ENCODE results near the gene SMTN. TPM values are rescaled to one million over a fixed set of nuclear protein-coding genes. Genes with fewer than 3 reads are reported as not detected.

Gene SMTN
- total and polyA plus RNA-seq, 9 of the 15 experiments (the other 6 are each of a cell fraction or from before 2014, with no cell fraction given): 2.5 to 41.1 (median 16.1) TPM

DNA sequence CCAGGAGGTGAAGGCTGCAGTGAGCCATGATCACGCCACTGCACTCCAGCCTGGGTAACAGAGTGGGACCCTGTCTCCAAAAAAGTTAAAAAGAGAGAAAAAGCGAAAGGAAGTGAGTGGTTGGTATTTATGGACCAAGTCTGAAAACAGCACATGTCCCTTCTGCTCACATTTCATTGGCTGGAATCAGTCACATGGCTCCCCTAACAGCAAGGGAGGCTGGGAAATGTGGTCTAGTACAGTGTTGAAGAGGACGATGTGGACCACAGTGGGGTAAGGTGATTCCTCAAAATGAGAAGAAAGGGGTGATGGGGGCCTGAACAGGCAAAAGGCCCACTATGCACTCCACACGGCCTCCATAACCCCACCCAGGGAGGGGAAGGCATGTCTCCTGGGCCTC is 32.5 kb upstream of the SMTN start (continued):
- TF ChIP-seq, protein P1, sequence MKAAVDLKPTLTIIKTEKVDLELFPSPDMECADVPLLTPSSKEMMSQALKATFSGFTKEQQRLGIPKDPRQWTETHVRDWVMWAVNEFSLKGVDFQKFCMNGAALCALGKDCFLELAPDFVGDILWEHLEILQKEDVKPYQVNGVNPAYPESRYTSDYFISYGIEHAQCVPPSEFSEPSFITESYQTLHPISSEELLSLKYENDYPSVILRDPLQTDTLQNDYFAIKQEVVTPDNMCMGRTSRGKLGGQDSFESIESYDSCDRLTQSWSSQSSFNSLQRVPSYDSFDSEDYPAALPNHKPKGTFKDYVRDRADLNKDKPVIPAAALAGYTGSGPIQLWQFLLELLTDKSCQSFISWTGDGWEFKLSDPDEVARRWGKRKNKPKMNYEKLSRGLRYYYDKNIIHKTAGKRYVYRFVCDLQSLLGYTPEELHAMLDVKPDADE (conservative IDR thresholded peaks at IDR 0.05; ENCODE audit: control insufficient read depth, low read depth, low read length): no peak
- TF ChIP-seq TSC22D4 (tag; IDR thresholded peaks at IDR 0.05) (no peak), ZC3H4 (CRISPR knock-in tag; IDR thresholded peaks at IDR 0.05; ENCODE audit: borderline replicate concordance) (no peak), ZNF165 (CRISPR knock-in tag; IDR thresholded peaks at IDR 0.05; ENCODE audit: borderline replicate concordance) (no peak), ETS2 (tag; IDR thresholded peaks at IDR 0.05; ENCODE audit: borderline replicate concordance, poor library complexity, severe bottlenecking) (no peak), ZNF224 (CRISPR knock-in tag; IDR thresholded peaks at IDR 0.05) (no peak), YY1 (IDR thresholded peaks at IDR 0.05; ENCODE audit: borderline replicate concordance in 1 of 3, control insufficient read depth in 1 of 3, extremely low read depth in 1 of 3, insufficient read depth in 3 of 3, insufficient read length in 1 of 3, insufficient replicate concordance in 2 of 3, low read depth in 1 of 3, low read length in 2 of 3) (no peak), CC2D1A (IDR thresholded peaks at IDR 0.05) (no peak), MEF2D (tag; conservative IDR thresholded peaks at IDR 0.05; ENCODE audit: low read depth) (no peak)
- TF ChIP-seq, protein P2, sequence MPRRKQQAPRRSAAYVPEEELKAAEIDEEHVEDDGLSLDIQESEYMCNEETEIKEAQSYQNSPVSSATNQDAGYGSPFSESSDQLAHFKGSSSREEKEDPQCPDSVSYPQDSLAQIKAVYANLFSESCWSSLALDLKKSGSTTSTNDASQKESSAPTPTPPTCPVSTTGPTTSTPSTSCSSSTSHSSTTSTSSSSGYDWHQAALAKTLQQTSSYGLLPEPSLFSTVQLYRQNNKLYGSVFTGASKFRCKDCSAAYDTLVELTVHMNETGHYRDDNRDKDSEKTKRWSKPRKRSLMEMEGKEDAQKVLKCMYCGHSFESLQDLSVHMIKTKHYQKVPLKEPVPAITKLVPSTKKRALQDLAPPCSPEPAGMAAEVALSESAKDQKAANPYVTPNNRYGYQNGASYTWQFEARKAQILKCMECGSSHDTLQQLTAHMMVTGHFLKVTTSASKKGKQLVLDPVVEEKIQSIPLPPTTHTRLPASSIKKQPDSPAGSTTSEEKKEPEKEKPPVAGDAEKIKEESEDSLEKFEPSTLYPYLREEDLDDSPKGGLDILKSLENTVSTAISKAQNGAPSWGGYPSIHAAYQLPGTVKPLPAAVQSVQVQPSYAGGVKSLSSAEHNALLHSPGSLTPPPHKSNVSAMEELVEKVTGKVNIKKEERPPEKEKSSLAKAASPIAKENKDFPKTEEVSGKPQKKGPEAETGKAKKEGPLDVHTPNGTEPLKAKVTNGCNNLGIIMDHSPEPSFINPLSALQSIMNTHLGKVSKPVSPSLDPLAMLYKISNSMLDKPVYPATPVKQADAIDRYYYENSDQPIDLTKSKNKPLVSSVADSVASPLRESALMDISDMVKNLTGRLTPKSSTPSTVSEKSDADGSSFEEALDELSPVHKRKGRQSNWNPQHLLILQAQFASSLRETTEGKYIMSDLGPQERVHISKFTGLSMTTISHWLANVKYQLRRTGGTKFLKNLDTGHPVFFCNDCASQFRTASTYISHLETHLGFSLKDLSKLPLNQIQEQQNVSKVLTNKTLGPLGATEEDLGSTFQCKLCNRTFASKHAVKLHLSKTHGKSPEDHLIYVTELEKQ (CRISPR knock-in tag; IDR thresholded peaks at IDR 0.05): no peak
- TF ChIP-seq, protein P3, sequence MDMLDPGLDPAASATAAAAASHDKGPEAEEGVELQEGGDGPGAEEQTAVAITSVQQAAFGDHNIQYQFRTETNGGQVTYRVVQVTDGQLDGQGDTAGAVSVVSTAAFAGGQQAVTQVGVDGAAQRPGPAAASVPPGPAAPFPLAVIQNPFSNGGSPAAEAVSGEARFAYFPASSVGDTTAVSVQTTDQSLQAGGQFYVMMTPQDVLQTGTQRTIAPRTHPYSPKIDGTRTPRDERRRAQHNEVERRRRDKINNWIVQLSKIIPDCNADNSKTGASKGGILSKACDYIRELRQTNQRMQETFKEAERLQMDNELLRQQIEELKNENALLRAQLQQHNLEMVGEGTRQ (CRISPR knock-in tag; IDR thresholded peaks at IDR 0.05): peak; percentile 87
- TF ChIP-seq, protein P4, sequence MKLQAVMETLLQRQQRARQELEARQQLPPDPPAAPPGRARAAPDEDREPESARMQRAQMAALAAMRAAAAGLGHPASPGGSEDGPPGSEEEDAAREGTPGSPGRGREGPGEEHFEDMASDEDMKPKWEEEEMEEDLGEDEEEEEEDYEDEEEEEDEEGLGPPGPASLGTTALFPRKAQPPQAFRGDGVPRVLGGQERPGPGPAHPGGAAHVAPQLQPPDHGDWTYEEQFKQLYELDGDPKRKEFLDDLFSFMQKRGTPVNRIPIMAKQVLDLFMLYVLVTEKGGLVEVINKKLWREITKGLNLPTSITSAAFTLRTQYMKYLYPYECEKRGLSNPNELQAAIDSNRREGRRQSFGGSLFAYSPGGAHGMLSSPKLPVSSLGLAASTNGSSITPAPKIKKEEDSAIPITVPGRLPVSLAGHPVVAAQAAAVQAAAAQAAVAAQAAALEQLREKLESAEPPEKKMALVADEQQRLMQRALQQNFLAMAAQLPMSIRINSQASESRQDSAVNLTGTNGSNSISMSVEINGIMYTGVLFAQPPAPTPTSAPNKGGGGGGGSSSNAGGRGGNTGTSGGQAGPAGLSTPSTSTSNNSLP (IDR thresholded peaks at IDR 0.05; ENCODE audit: borderline replicate concordance, low read depth, low read length): no peak
- TF ChIP-seq, protein P5, sequence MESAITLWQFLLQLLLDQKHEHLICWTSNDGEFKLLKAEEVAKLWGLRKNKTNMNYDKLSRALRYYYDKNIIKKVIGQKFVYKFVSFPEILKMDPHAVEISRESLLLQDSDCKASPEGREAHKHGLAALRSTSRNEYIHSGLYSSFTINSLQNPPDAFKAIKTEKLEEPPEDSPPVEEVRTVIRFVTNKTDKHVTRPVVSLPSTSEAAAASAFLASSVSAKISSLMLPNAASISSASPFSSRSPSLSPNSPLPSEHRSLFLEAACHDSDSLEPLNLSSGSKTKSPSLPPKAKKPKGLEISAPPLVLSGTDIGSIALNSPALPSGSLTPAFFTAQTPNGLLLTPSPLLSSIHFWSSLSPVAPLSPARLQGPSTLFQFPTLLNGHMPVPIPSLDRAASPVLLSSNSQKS (CRISPR knock-in tag; IDR thresholded peaks at IDR 0.05): no peak

All from K562 (cell line).